Measurements from ENCODE around the gene ZDHHC7.
"Not testable (repeated sequence)": the region's sequence is repeated elsewhere in the genome, so short reads cannot be mapped to it uniquely, and the experiment has no call there.

ZDHHC7 gene

GRCh38 chr16:85010931-85011845, at the start of gene ZDHHC7:
TSS of gene ZDHHC7 (minus strand) at chr16:85011535. CDS start at chr16:84990618, 20,917 bp downstream.
- peak; percentile 90 for DNase-seq (ENCODE audit: low spot score)

GRCh38 chr16:85058909-85059308, 47.6 kb upstream of the ZDHHC7 start:
- DNase-seq (ENCODE audit: low spot score): no peak

GRCh38 chr16:85057948-85058347, 46.6 kb upstream of the ZDHHC7 start:
- no peak for DNase-seq (ENCODE audit: low spot score)

GRCh38 chr16:85057212-85057889, 46.0 kb upstream of the ZDHHC7 start:
- DNase-seq (ENCODE audit: low spot score): no peak

GRCh38 chr16:85056211-85056748, 44.9 kb upstream of the ZDHHC7 start:
- DNase-seq (ENCODE audit: low spot score): peak; percentile 76

- peak; percentile 85 for DNase-seq (ENCODE audit: low spot score)
Observed at GRCh38 chr16:85055493-85056210, 44.3 kb upstream of the ZDHHC7 start.

GRCh38 chr16:85054948-85055492, 43.7 kb upstream of the ZDHHC7 start:
- no peak for DNase-seq (ENCODE audit: low spot score)

- not testable (repeated sequence) for DNase-seq (ENCODE audit: low spot score)
Observed at GRCh38 chr16:85054321-85054720, 43.0 kb upstream of the ZDHHC7 start.

- no peak for DNase-seq (ENCODE audit: low spot score)
Observed at GRCh38 chr16:85052536-85052935, 41.2 kb upstream of the ZDHHC7 start.

GRCh38 chr16:85051683-85052082, 40.3 kb upstream of the ZDHHC7 start:
- DNase-seq (ENCODE audit: low spot score): no peak

- no peak for DNase-seq (ENCODE audit: low spot score)
Observed at GRCh38 chr16:85051067-85051581, 39.8 kb upstream of the ZDHHC7 start.

GRCh38 chr16:85049706-85050305, 38.5 kb upstream of the ZDHHC7 start:
- DNase-seq (ENCODE audit: low spot score): no peak

- DNase-seq (ENCODE audit: low spot score): no peak
Observed at GRCh38 chr16:85048921-85049562, 37.7 kb upstream of the ZDHHC7 start.

- DNase-seq (ENCODE audit: low spot score): no peak
Observed at GRCh38 chr16:85047867-85048455, 36.6 kb upstream of the ZDHHC7 start.

- no peak for DNase-seq (ENCODE audit: low spot score)
Observed at GRCh38 chr16:85046931-85047866, 35.9 kb upstream of the ZDHHC7 start.

- DNase-seq (ENCODE audit: low spot score): peak; percentile 72
Observed at GRCh38 chr16:85046472-85046916, 35.2 kb upstream of the ZDHHC7 start.

- DNase-seq (ENCODE audit: low spot score): no peak
Observed at GRCh38 chr16:85045641-85046471, 34.5 kb upstream of the ZDHHC7 start.

GRCh38 chr16:85045077-85045476, 33.7 kb upstream of the ZDHHC7 start:
- DNase-seq (ENCODE audit: low spot score): no peak
